HCT116 (cell line): Measurements from ENCODE around the gene CASKIN2. TPM values are rescaled to one million over a fixed set of nuclear protein-coding genes. Genes with fewer than 3 reads are reported as not detected.

ENCODE experiments used
- ATAC-seq: fragments of 200-7000 bp; cut with Tn5 transposase; 2 replicates; pipeline ENCODE4 v1.9.1; 2020; ENCODE audit warnings: mild to moderate bottlenecking, moderate library complexity
- BruUV-seq: library from RNA; stranded (reverse); fragments of 400-500 nt; replicated peaks from 2 replicates; lab custom pipeline; 2021; lab: Mats Ljungman, UMichigan
- CTCF ChIA-PET: fragments of 300-600 bp; sonication (Branson Sonifier 250); formaldehyde crosslinking; loops from one replicate; lab custom pipeline; 2021; ENCODE audit warnings: antibody characterized with exemption; lab: Charles Lee
- POLR2A ChIA-PET: fragments of 300-600, 350-600 bp; sonication (Branson Sonifier 250); formaldehyde crosslinking; loops from one replicate; lab custom pipeline; 2021; ENCODE audit warnings: antibody characterized with exemption; lab: Charles Lee
- RAD21 ChIA-PET, 2 experiments: fragments of 300-600 bp; sonication (Branson Sonifier 250); formaldehyde crosslinking; loops; one replicate each; lab custom pipeline; 2023; ENCODE audit warnings: low total read pairs in 2 of 2; ENCODE audit not compliant: uncharacterized antibody in 2 of 2, unreplicated experiment in 2 of 2, low non-redundant PET in 1 of 2; lab: Charles Lee
- DNase-seq: peaks from one replicate; pipeline ENCODE4 v3.0.0-alpha.2; 2010; ENCODE audit warnings: low read depth, low spot score
- H2AFZ ChIP-seq: fragments of 200-600 bp; shearing (Covaris generic), sonication (generic); 2 replicates; pipeline ENCODE4 v1.6.1; 2017; ENCODE audit warnings: low read depth, mixed run types, mixed read lengths, antibody characterized with exemption, low read length; ENCODE audit not compliant: poor library complexity, severe bottlenecking
- H3K27ac ChIP-seq: 2 replicates; pipeline ENCODE4 v1.5.1; 2012; ENCODE audit warnings: low read depth, low read length
- H3K27me3 ChIP-seq: fragments of 200-600 bp; sonication (generic); 2 replicates; pipeline ENCODE4 v1.6.1; 2016; ENCODE audit warnings: mixed run types, low read length, mixed read lengths; ENCODE audit not compliant: insufficient read depth
- H3K36me3 ChIP-seq, 2 experiments: fragments of 200-500 bp in 1 of 2; fragments of 200-600 bp in 1 of 2; sonication (Bioruptor generic) in 1 of 2; sonication (generic) in 1 of 2; 2 replicates each; pipeline versions ENCODE4 v1.5.1 to v1.6.1; 2014 to 2016; ENCODE audit warnings: low read length in 2 of 2, inconsistent platforms in 1 of 2, mixed read lengths in 1 of 2, mixed run types in 1 of 2; ENCODE audit not compliant: insufficient read depth in 2 of 2, control insufficient read depth in 1 of 2
- H3K4me1 ChIP-seq, 2 experiments: fragments of 200-600 bp in 1 of 2; sonication (generic) in 1 of 2; 2 replicates each; pipeline versions ENCODE4 v1.5.1 to v1.6.1; 2012 to 2017; ENCODE audit warnings: low read length in 2 of 2, inconsistent platforms in 1 of 2, mild to moderate bottlenecking in 1 of 2, mixed read lengths in 1 of 2, mixed run types in 1 of 2, moderate library complexity in 1 of 2; ENCODE audit not compliant: insufficient read depth in 2 of 2, control insufficient read depth in 1 of 2
- H3K4me2 ChIP-seq: fragments of 200-600 bp; sonication (generic); 2 replicates; pipeline ENCODE4 v1.6.1; 2017; ENCODE audit warnings: mixed run types, low read length, mixed read lengths
- H3K4me3 ChIP-seq, 2 experiments: fragments of 200-600 bp in 1 of 2; sonication (generic) in 1 of 2; replicated peaks in 1 of 2; 2 replicates each; pipeline ENCODE4 v1.5.1; 2011 to 2016; ENCODE audit warnings: low read length in 2 of 2, control low read depth in 1 of 2, low read depth in 1 of 2, mild to moderate bottlenecking in 1 of 2, mixed read lengths in 1 of 2, mixed run types in 1 of 2
- H3K79me2 ChIP-seq: fragments of 200-600 bp; sonication (generic); 2 replicates; pipeline ENCODE4 v1.6.1; 2017; ENCODE audit warnings: mild to moderate bottlenecking, mixed run types, low read length, moderate library complexity, mixed read lengths; ENCODE audit not compliant: insufficient read depth
- H3K9ac ChIP-seq: fragments of 200-600 bp; sonication (generic); 2 replicates; pipeline ENCODE4 v1.6.1; 2016; ENCODE audit warnings: low read length, mixed read lengths
- H3K9me2 ChIP-seq: fragments of 200-600 bp; sonication (generic), shearing (Covaris generic); 2 replicates; pipeline ENCODE4 v1.6.1; 2017; ENCODE audit warnings: mixed run types, mild to moderate bottlenecking, moderate library complexity; ENCODE audit not compliant: insufficient read depth
- H3K9me3 ChIP-seq, 2 experiments: fragments of 200-500 bp in 1 of 2; fragments of 200-600 bp in 1 of 2; sonication (Bioruptor generic) in 1 of 2; sonication (generic) in 1 of 2; 2 replicates each; pipeline ENCODE4 v1.6.1; 2014 to 2017; ENCODE audit warnings: low read length in 2 of 2, mixed read lengths in 2 of 2, inconsistent platforms in 1 of 2, low read depth in 1 of 2, mild to moderate bottlenecking in 1 of 2, mixed run types in 1 of 2, moderate library complexity in 1 of 2; ENCODE audit not compliant: control insufficient read depth in 1 of 2, insufficient read depth in 1 of 2
- H4K20me1 ChIP-seq: fragments of 200-600 bp; sonication (generic), shearing (Covaris generic); 2 replicates; pipeline ENCODE4 v1.6.1; 2017; ENCODE audit warnings: mixed run types, mild to moderate bottlenecking, moderate library complexity; ENCODE audit not compliant: insufficient read depth
- CBX3 ChIP-seq: IDR thresholded peaks from 2 replicates; pipeline ENCODE4 v1.6.1; 2012; ENCODE audit warnings: low read depth
- ELF1 ChIP-seq: IDR thresholded peaks from 2 replicates; pipeline ENCODE4 v1.6.1; 2012; ENCODE audit warnings: low read depth, borderline replicate concordance
- EZH2phosphoT487 ChIP-seq: fragments of 200-600 bp; IDR thresholded peaks from 2 replicates; pipeline ENCODE4 v1.6.1; 2018; ENCODE audit warnings: antibody characterized with exemption, borderline replicate concordance
- FOSL1 ChIP-seq: IDR thresholded peaks from 2 replicates; pipeline ENCODE4 v1.6.1; 2012; ENCODE audit warnings: low read depth
- POLR2A ChIP-seq: IDR thresholded peaks from 2 replicates; pipeline ENCODE4 v1.7.0; 2011; ENCODE audit warnings: borderline replicate concordance; ENCODE audit not compliant: insufficient read depth, insufficient read length; ENCODE audit errors: extremely low read depth
- POLR2AphosphoS5 ChIP-seq: IDR thresholded peaks from 2 replicates; pipeline ENCODE4 v1.6.1; 2011; ENCODE audit warnings: mild to moderate bottlenecking, low read depth, low read length, moderate library complexity
- RAD21 ChIP-seq: IDR thresholded peaks from 2 replicates; pipeline ENCODE4 v1.6.1; 2012; ENCODE audit warnings: low read depth, mild to moderate bottlenecking
- SP1 ChIP-seq: IDR thresholded peaks from 2 replicates; pipeline ENCODE4 v1.6.1; 2012; ENCODE audit warnings: low read depth
- ZNF274 ChIP-seq: fragments of 200-500 bp; sonication (Bioruptor generic); IDR thresholded peaks from 2 replicates; pipeline ENCODE4 v1.6.1; 2014; ENCODE audit warnings: mild to moderate bottlenecking, low read depth, low read length, inconsistent platforms
- intact Hi-C: fragments of 100-400 bp; cut with micrococcal nuclease; formaldehyde crosslinking; loops from 2 replicates; pipeline ENCODE4 v1.10.0; 2022
- total RNA-seq: library from RNA; stranded (reverse); gene quantifications from one replicate; pipeline ENCODE4 v1.2.1, GENCODE V29; 2021; ENCODE audit not compliant: unreplicated experiment
- TF ChIP-seq, protein P1 (sequence below): IDR thresholded peaks from 2 replicates; pipeline ENCODE4 v1.6.1; 2011; ENCODE audit warnings: mild to moderate bottlenecking, low read length, moderate library complexity; ENCODE audit not compliant: insufficient replicate concordance; ENCODE audit errors: extremely low read depth
- TF ChIP-seq, protein P2 (sequence below), 3 experiments: fragments of 200-600 bp in 1 of 3; sonication (generic) in 1 of 3; IDR thresholded peaks in 2 of 3; conservative IDR thresholded peaks in 1 of 3; 2 replicates each; pipeline ENCODE4 v1.5.1; 2012 to 2017; ENCODE audit warnings: low read depth in 2 of 3, low read length in 2 of 3, antibody characterized with exemption in 1 of 3, borderline replicate concordance in 1 of 3, control low read depth in 1 of 3, mild to moderate bottlenecking in 1 of 3, mixed read lengths in 1 of 3, mixed run types in 1 of 3, moderate library complexity in 1 of 3; ENCODE audit not compliant: insufficient read depth in 1 of 3
- TF ChIP-seq, protein P3 (sequence below): IDR thresholded peaks from 2 replicates; pipeline ENCODE4 v1.6.1; 2012
- TF ChIP-seq, protein P4 (sequence below): IDR thresholded peaks from 2 replicates; pipeline ENCODE4 v1.6.1; 2012

The CASKIN2 gene
- total RNA-seq, 1 experiment from 2014 or later: 38.4 TPM

DNA sequence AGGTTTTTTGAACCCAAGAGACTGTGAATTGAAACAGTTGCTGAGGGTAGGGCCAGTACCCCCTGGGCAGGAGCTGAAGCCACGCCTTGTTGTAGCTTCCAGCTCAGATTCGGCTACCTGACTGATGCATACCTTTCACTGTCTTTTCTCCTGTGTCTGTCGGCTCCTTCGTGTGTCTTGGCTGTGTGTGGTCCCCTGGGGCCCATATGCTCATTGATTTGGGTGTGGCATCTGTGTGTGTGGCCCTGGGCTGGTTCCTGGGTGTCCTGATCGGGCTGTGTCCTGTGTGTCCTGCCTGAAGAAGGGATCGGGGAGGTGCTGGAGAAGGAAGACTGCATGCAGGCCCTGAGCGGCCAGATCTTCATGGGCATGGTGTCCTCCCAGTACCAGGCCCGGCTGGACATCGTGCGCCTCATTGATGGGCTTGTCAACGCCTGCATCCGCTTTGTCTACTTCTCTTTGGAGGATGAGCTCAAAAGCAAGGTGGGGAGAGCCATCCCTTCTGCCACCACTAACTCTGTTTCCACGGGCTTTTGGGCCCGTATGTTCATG lies 20.9 kb downstream of the CASKIN2 start:
- no peak for ATAC-seq
- no peaks in the 10 kb centered on the region for H3K9me2 ChIP-seq
- H3K9ac ChIP-seq: no peak overlapping the region
- no peaks in the 10 kb centered on the region for H4K20me1 ChIP-seq
- no peak overlapping the region for H2AFZ ChIP-seq
- no peaks in the 10 kb centered on the region for H3K9me3 ChIP-seq
- TF ChIP-seq ELF1: no peak
- TF ChIP-seq ZNF274: no peak
- no peaks in the 10 kb centered on the region for H3K79me2 ChIP-seq
- ChIA-PET CTCF (no interaction called here), RAD21 (no interaction called here), POLR2A (no interaction called here)
- no peak overlapping the region for H3K27ac ChIP-seq
- H3K4me1 ChIP-seq: no peaks in the 10 kb centered on the region
- DNase-seq: no peak
- no peak overlapping the region for H3K4me2 ChIP-seq
- no TSS peak for BruUV-seq
- peaks cover 3 to 7% of the 10 kb centered on the region in 2 experiments; a peak in 1 of 4 replicates for H3K36me3 ChIP-seq
- no peaks in the 10 kb centered on the region for H3K27me3 ChIP-seq
- intact Hi-C loops: no loop called here
- H3K4me3 ChIP-seq: no peak overlapping the region

DNA sequence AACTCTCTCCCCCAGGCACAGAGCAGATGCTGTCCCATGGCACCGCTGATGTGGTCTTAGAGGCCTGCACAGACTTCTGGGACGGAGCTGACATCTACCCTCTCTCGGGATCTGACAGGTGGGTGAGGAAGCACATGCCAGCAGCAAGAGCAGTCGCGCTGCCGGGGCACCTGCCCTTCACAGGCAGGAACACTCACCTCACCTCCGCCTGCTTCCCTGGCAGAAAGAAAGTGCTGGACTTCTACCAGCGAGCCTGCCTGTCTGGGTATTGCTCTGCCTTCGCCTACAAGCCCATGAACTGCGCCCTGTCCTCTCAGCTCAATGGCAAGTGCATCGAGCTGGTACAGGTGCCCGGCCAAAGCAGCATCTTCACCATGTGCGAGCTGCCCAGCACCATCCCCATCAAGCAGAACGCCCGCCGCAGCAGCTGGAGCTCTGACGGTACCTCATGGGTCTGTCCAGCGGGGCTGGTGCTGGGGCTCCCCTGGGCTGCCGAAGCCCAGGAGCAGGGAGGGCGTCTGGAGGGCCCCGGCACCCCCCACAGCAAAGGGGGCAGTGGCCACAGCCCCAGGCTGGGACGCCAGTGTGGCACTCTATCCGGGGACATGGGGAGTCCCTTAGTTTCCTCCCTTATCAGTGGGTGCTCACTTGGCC lies 21.7 kb downstream of the CASKIN2 start:
- Histone ChIP-seq H3K4me2 (no peak overlapping the region), H3K27ac (no peak overlapping the region), H3K9me2 (no peaks in the 10 kb centered on the region), H3K27me3 (no peaks in the 10 kb centered on the region), H2AFZ (no peak overlapping the region), H3K4me3 (no peak overlapping the region), H4K20me1 (no peaks in the 10 kb centered on the region), H3K9ac (no peak overlapping the region), H3K4me1 (no peaks in the 10 kb centered on the region), H3K36me3 (peaks cover 3 to 7% of the 10 kb centered on the region in 2 experiments; a peak in 1 of 4 replicates), H3K79me2 (no peaks in the 10 kb centered on the region), H3K9me3 (no peaks in the 10 kb centered on the region)
- ChIA-PET CTCF (no interaction called here), RAD21 (no interaction called here), POLR2A (no interaction called here)
- ATAC-seq: no peak
- intact Hi-C loops: no loop called here
- TF ChIP-seq CBX3 (no peak), ZNF274 (no peak), RAD21 (no peak), FOSL1 (no peak), ELF1 (no peak), POLR2A (no peak), EZH2phosphoT487 (no peak), POLR2AphosphoS5 (no peak), SP1 (no peak)
- TF ChIP-seq, protein P1, sequence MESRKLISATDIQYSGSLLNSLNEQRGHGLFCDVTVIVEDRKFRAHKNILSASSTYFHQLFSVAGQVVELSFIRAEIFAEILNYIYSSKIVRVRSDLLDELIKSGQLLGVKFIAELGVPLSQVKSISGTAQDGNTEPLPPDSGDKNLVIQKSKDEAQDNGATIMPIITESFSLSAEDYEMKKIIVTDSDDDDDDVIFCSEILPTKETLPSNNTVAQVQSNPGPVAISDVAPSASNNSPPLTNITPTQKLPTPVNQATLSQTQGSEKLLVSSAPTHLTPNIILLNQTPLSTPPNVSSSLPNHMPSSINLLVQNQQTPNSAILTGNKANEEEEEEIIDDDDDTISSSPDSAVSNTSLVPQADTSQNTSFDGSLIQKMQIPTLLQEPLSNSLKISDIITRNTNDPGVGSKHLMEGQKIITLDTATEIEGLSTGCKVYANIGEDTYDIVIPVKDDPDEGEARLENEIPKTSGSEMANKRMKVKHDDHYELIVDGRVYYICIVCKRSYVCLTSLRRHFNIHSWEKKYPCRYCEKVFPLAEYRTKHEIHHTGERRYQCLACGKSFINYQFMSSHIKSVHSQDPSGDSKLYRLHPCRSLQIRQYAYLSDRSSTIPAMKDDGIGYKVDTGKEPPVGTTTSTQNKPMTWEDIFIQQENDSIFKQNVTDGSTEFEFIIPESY: no peak
- TF ChIP-seq, protein P2, sequence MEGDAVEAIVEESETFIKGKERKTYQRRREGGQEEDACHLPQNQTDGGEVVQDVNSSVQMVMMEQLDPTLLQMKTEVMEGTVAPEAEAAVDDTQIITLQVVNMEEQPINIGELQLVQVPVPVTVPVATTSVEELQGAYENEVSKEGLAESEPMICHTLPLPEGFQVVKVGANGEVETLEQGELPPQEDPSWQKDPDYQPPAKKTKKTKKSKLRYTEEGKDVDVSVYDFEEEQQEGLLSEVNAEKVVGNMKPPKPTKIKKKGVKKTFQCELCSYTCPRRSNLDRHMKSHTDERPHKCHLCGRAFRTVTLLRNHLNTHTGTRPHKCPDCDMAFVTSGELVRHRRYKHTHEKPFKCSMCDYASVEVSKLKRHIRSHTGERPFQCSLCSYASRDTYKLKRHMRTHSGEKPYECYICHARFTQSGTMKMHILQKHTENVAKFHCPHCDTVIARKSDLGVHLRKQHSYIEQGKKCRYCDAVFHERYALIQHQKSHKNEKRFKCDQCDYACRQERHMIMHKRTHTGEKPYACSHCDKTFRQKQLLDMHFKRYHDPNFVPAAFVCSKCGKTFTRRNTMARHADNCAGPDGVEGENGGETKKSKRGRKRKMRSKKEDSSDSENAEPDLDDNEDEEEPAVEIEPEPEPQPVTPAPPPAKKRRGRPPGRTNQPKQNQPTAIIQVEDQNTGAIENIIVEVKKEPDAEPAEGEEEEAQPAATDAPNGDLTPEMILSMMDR (IDR thresholded peaks at IDR 0.05 in 2 of 3, conservative IDR thresholded peaks at IDR 0.05 in 1 of 3; ENCODE audit: borderline replicate concordance in 1 of 3, insufficient read depth in 1 of 3, low read depth in 2 of 3, low read length in 2 of 3): no peak
- TF ChIP-seq, protein P3, sequence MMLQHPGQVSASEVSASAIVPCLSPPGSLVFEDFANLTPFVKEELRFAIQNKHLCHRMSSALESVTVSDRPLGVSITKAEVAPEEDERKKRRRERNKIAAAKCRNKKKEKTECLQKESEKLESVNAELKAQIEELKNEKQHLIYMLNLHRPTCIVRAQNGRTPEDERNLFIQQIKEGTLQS: no peak
- TF ChIP-seq, protein P4, sequence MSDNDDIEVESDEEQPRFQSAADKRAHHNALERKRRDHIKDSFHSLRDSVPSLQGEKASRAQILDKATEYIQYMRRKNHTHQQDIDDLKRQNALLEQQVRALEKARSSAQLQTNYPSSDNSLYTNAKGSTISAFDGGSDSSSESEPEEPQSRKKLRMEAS: no peak
- no TSS peak for BruUV-seq
- DNase-seq: no peak
